ENCODE data around the gene FKBP7.

GRCh38 chr2:178426388-178426787, 52.0 kb downstream of the FKBP7 start:
- TF ChIP-seq CTCF (conservative IDR thresholded peaks at IDR 0.05; ENCODE audit: low read length) (no peak), EZH2phosphoT487 (IDR thresholded peaks at IDR 0.05; ENCODE audit: borderline replicate concordance, low read depth, low read length) (no peak)

Data from OCI-LY7 (cell line).